Spleen (tissue), 11 donors: ENCODE measurements around the gene RCC2. TPM values are rescaled to one million over a fixed set of nuclear protein-coding genes. Genes with fewer than 3 reads are reported as not detected.

Experiments
- DNase-seq: peaks from one replicate; pipeline ENCODE4 v3.0.0-alpha.2; 2020
- H3K27ac ChIP-seq, 8 donors: fragments of 200-600 bp; sonication (generic) in 7 of 8; 1 replicate in 4 of 8; 2 replicates in 4 of 8; pipeline versions ENCODE4 v1.5.0 to v1.8.0; 2016 to 2021; ENCODE audit warnings: inconsistent platforms in 4 of 8, mild to moderate bottlenecking in 4 of 8, moderate library complexity in 1 of 8
- H3K27me3 ChIP-seq, 7 donors: fragments of 200-600 bp; sonication (generic) in 6 of 7; replicated peaks in 1 of 7; 1 replicate in 4 of 7; 2 replicates in 3 of 7; pipeline versions ENCODE4 v1.5.0 to v1.8.0; 2016 to 2021; ENCODE audit warnings: inconsistent platforms in 3 of 7, mild to moderate bottlenecking in 1 of 7
- H3K36me3 ChIP-seq, 6 donors: fragments of 200-600 bp; sonication (generic) in 5 of 6; 1 replicate in 4 of 6; 2 replicates in 2 of 6; pipeline versions ENCODE4 v1.5.0 to v1.8.0; 2016 to 2021; ENCODE audit warnings: inconsistent platforms in 2 of 6
- H3K4me1 ChIP-seq, 6 donors: fragments of 200-600 bp; sonication (generic) in 5 of 6; 1 replicate in 3 of 6; 2 replicates in 3 of 6; pipeline versions ENCODE4 v1.5.0 to v1.8.0; 2016 to 2021; ENCODE audit warnings: inconsistent platforms in 3 of 6
- H3K4me3 ChIP-seq, 8 donors: fragments of 200-600 bp; sonication (generic) in 7 of 8; 1 replicate in 4 of 8; 2 replicates in 4 of 8; pipeline versions ENCODE4 v1.5.0 to v1.8.0; 2016 to 2021; ENCODE audit warnings: inconsistent platforms in 4 of 8, mild to moderate bottlenecking in 4 of 8, moderate library complexity in 2 of 8
- H3K9me3 ChIP-seq, 8 donors: fragments of 200-600 bp; sonication (generic) in 7 of 8; 1 replicate in 4 of 8; 2 replicates in 4 of 8; pipeline versions ENCODE4 v1.5.0 to v1.8.0; 2016 to 2021; ENCODE audit warnings: inconsistent platforms in 4 of 8
- CTCF ChIP-seq, 11 experiments: fragments of 200-600 bp in 7 of 11; fragments of 450-650 bp in 4 of 11; sonication (generic) in 4 of 11; IDR thresholded peaks in 8 of 11; conservative IDR thresholded peaks in 3 of 11; 1 replicate in 7 of 11; 2 replicates in 4 of 11; pipeline versions ENCODE4 v1.4.0 to v1.8.0; 2016 to 2021; ENCODE audit warnings: antibody characterized with exemption in 11 of 11, inconsistent platforms in 4 of 11, mild to moderate bottlenecking in 1 of 11
- POLR2A ChIP-seq, 3 donors: fragments of 450-650 bp; IDR thresholded peaks; one replicate each; pipeline ENCODE4 v1.5.1; 2017; ENCODE audit warnings: antibody characterized with exemption in 3 of 3, mild to moderate bottlenecking in 1 of 3
- POLR2AphosphoS5 ChIP-seq, 3 donors: sonication (generic); formaldehyde crosslinking; IDR thresholded peaks; one replicate each; pipeline ENCODE4 v1.5.1; 2017; ENCODE audit warnings: antibody characterized with exemption in 3 of 3
- WGBS, 5 donors: extraction: QIAGEN DNeasy Blood & Tissue Kit in 3 of 5; methylation state at CpG; one replicate each; pipeline versions ENCODE4 v1.1.5 to v1.1.7; 2013 to 2018; 5-methylcytosine and 5-hydroxymethylcytosine counted together
- intact Hi-C: fragments of 100-400 bp; cut with DNase I; formaldehyde crosslinking; loops from one replicate; pipeline ENCODE4 v1.15.0; 2023; ENCODE audit warnings: low total_unique reads
- polyA plus RNA-seq, 3 donors: library from polyadenylated mRNA; stranded (reverse); fragments of 200-250 nt; gene quantifications; one replicate each; pipeline ENCODE4 v1.2.1, GENCODE V29; 2013
- total RNA-seq, 7 donors: library from RNA; depleted of rRNA in 3 of 7; stranded (reverse); fragments of >200 nt in 3 of 7; fragmentation: NEBNext Ultra II Directional in 4 of 7; extraction: Animal tissue kit (Norgen Biotek cat#: 25700) in 4 of 7; gene quantifications; one replicate each; pipeline versions ENCODE4 v1.1.0 to v1.2.1, GENCODE V29; 2016 to 2021
- donor health status: healthy with polysubstance abuse.
- donor health status: DM: no; HTN: no; CAD: no; lungs with moderate emphysema.
- donor health status: DM: no; HTN: no; CAD: no.
- donor health status: Bipolar disorder and iron deficiency.
- donor health status: healthy.
- donor health status: DM: no; HTN: no; CAD: no.
- donor health status: DM: yes; HTN: yes; CAD: no.

Gene RCC2
- total and polyA plus RNA-seq, 10 donors: 46.2 to 69.1 (median 56.5) TPM

GRCh38 chr1:17425806-17426600 is 13.5 kb downstream of the RCC2 start:
- Histone ChIP-seq H3K27me3 (no peaks in the 10 kb centered on the region), H3K4me3 (no peak overlapping the region), H3K4me1 (peaks cover 0 to 39% (median 17%) of the 10 kb centered on the region in 6 donors), H3K27ac (no peak overlapping the region), H3K36me3 (peaks cover 6 to 98% (median 83%) of the 10 kb centered on the region in 6 donors), H3K9me3 (no peaks in the 10 kb centered on the region)
- intact Hi-C loops: loop anchor here (10.0 kb wide), 1 partner anchor 49 kb away; no protein-coding TSS in a partner anchor
- WGBS, 5 donors: 85 to 94% (median 91%) methylated on average over 14 to 18 of the region's 18 CpGs
- DNase-seq: no peak
- TF ChIP-seq POLR2AphosphoS5 (IDR thresholded peaks at IDR 0.05) (no peak), CTCF (IDR thresholded peaks at IDR 0.05 in 8 of 11, conservative IDR thresholded peaks at IDR 0.05 in 3 of 11) (no peak), POLR2A (IDR thresholded peaks at IDR 0.05) (no peak)

- intact Hi-C loops: loop anchor here (10.0 kb wide), 1 partner anchor 51 kb away; no protein-coding TSS in a partner anchor
- Histone ChIP-seq H3K4me1 (peaks cover 0 to 27% (median 6%) of the 10 kb centered on the region in 6 donors), H3K27ac (no peak overlapping the region), H3K36me3 (peaks cover 6 to 100% (median 97%) of the 10 kb centered on the region in 6 donors), H3K27me3 (no peaks in the 10 kb centered on the region), H3K9me3 (no peaks in the 10 kb centered on the region), H3K4me3 (no peak overlapping the region)
- DNase-seq: no peak
- TF ChIP-seq POLR2AphosphoS5 (IDR thresholded peaks at IDR 0.05): peak in 1 of 3 donors; percentile 31
- no peak for TF ChIP-seq CTCF (IDR thresholded peaks at IDR 0.05 in 8 of 11, conservative IDR thresholded peaks at IDR 0.05 in 3 of 11)
- WGBS, 5 donors: 79 to 90% (median 86%) methylated on average over 11 to 13 of the region's 13 CpGs
Observed at GRCh38 chr1:17423781-17424245, 15.7 kb downstream of the RCC2 start.

GRCh38 chr1:17422461-17422860 is 17.0 kb downstream of the RCC2 start:
- no peak for TF ChIP-seq POLR2AphosphoS5 (IDR thresholded peaks at IDR 0.05)
- no peak for TF ChIP-seq POLR2A (IDR thresholded peaks at IDR 0.05)
- TF ChIP-seq CTCF (IDR thresholded peaks at IDR 0.05 in 8 of 11, conservative IDR thresholded peaks at IDR 0.05 in 3 of 11): no peak
- no peaks in the 10 kb centered on the region for H3K27me3 ChIP-seq
- H3K4me1 ChIP-seq: peaks cover 0 to 22% (median 6%) of the 10 kb centered on the region in 6 donors
- intact Hi-C loops: loop anchor here (10.0 kb wide), 1 partner anchor 52 kb away; no protein-coding TSS in a partner anchor
- peaks cover 4 to 100% (median 97%) of the 10 kb centered on the region in 6 donors for H3K36me3 ChIP-seq
- WGBS, 5 donors: 63 to 78% (median 69%) methylated on average over 7 of the region's 7 CpGs
- no peak overlapping the region for H3K4me3 ChIP-seq
- DNase-seq: no peak
- H3K27ac ChIP-seq: no peak overlapping the region
- H3K9me3 ChIP-seq: no peaks in the 10 kb centered on the region

- Histone ChIP-seq H3K27me3 (no peaks in the 10 kb centered on the region), H3K4me3 (no peak overlapping the region), H3K36me3 (peaks cover 0 to 100% (median 97%) of the 10 kb centered on the region in 6 donors), H3K4me1 (peaks cover 0 to 16% (median 6%) of the 10 kb centered on the region in 6 donors), H3K9me3 (no peaks in the 10 kb centered on the region), H3K27ac (no peak overlapping the region)
- intact Hi-C loops: loop anchor here (10.0 kb wide), 1 partner anchor 54 kb away; no protein-coding TSS in a partner anchor
- WGBS, 5 donors: 85 to 89% (median 86%) methylated on average over 6 of the region's 6 CpGs
- TF ChIP-seq POLR2AphosphoS5 (IDR thresholded peaks at IDR 0.05) (no peak), CTCF (IDR thresholded peaks at IDR 0.05 in 8 of 11, conservative IDR thresholded peaks at IDR 0.05 in 3 of 11) (no peak), POLR2A (IDR thresholded peaks at IDR 0.05) (no peak)
- no peak for DNase-seq
Observed at GRCh38 chr1:17420391-17420918, 19.0 kb downstream of the RCC2 start.
